ENCODE data around the gene MTFR2. TPM values are rescaled to one million over a fixed set of nuclear protein-coding genes. Genes with fewer than 3 reads are reported as not detected.

The MTFR2 gene
- total RNA-seq, 1 donor from 2014 or later: 1.9 TPM

- no peak for DNase-seq (ENCODE audit: low read depth, low spot score)
Measured at GRCh38 chr6:136189104-136189503, 61.0 kb downstream of the MTFR2 start.

- no peak for DNase-seq (ENCODE audit: low read depth, low spot score)
Measured at GRCh38 chr6:136188486-136188885, 61.6 kb downstream of the MTFR2 start.

GRCh38 chr6:136186363-136186762, 63.7 kb downstream of the MTFR2 start:
- no peak for DNase-seq (ENCODE audit: low read depth, low spot score)

GRCh38 chr6:136184738-136185137, 65.4 kb downstream of the MTFR2 start:
- DNase-seq (ENCODE audit: low read depth, low spot score): no peak

- DNase-seq (ENCODE audit: low read depth, low spot score): no peak
Measured at GRCh38 chr6:136181861-136182260, 68.2 kb downstream of the MTFR2 start.

- DNase-seq (ENCODE audit: low read depth, low spot score): no peak
Measured at GRCh38 chr6:136181512-136181833, 68.6 kb downstream of the MTFR2 start.

Other genes starting within 250 kb of the MTFR2 start
- 112 and 124 TPM in 2 replicates for gene BCLAF1, start 39.5 kb upstream of the MTFR2 start, total RNA-seq

Data from pulmonary artery endothelial cell (primary cell).